Measurements from ENCODE around the gene SCAF1. TPM values are rescaled to one million over a fixed set of nuclear protein-coding genes. Genes with fewer than 3 reads are reported as not detected.
"Not testable (repeated sequence)": the region's sequence is repeated elsewhere in the genome, so short reads cannot be mapped to it uniquely, and the experiment has no call there.

SCAF1 gene
- total RNA-seq, 1 experiment from 2014 or later: 16.3 TPM

GRCh38 chr19:49631610-49632192, 10.3 kb upstream of the SCAF1 start:
- Histone ChIP-seq H3K9me3 (replicated peaks) (no peaks in the 10 kb centered on the region), H3K4me1 (peaks cover 5% of the 10 kb centered on the region), H3K36me3 (peaks cover 9% of the 10 kb centered on the region), H3K4me3 (no peak overlapping the region), H3K27me3 (no peaks in the 10 kb centered on the region), H3K27ac (no peak overlapping the region)
- DNase-seq: no peak

DNA sequence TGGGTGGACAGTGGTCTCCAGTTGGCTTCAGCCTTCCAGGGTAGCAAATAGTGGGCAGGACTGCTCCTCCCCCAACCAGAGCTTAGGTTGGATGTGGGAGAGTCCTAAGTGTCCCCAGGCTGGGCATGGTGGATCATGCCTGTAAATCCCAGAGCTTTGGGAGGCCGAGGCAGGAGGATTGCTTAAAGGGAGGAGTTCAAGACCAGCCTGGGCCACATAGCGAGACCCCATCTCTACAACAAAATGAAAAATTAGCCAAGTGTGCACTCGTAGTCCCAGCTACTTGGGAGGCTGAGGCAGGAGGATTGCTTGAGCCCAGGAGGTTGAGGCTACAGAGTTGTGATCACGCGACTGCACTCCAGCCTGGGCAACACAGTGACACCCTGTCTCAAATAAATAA, 9.4 kb upstream of the SCAF1 start:
- H3K4me3 ChIP-seq: no peak overlapping the region
- no peak for DNase-seq
- H3K27ac ChIP-seq: no peak overlapping the region
- H3K4me1 ChIP-seq: peaks cover 5% of the 10 kb centered on the region
- H3K9me3 ChIP-seq (replicated peaks): no peaks in the 10 kb centered on the region
- H3K27me3 ChIP-seq: no peaks in the 10 kb centered on the region
- H3K36me3 ChIP-seq: 0 out of 2 replicates have a peak, but pooled peaks cover 2% of the 10 kb centered on the region

DNA sequence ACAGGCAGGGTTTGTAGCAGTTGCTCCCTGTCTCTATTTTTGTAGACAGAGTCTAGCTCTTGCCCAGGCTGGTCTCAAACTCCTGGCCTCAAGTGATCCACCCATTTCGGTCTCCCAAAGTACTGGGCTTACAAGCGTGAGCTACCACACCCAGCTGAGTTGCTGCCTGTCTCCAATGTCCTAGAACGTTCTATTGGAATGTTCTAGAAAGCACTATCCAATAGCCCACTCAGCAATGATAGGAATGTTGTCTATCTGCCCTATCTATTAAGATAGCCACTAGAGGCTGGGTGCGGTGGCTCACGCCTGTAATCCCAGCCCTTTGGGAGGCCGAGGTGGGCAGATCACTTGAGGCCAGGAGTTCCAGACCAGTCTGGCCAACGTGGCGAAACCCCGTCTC, 8.7 kb upstream of the SCAF1 start:
- not testable (repeated sequence) for H3K27me3 ChIP-seq; H3K9me3 ChIP-seq (replicated peaks); DNase-seq; H3K27ac ChIP-seq; H3K4me3 ChIP-seq; H3K4me1 ChIP-seq; H3K36me3 ChIP-seq

DNA sequence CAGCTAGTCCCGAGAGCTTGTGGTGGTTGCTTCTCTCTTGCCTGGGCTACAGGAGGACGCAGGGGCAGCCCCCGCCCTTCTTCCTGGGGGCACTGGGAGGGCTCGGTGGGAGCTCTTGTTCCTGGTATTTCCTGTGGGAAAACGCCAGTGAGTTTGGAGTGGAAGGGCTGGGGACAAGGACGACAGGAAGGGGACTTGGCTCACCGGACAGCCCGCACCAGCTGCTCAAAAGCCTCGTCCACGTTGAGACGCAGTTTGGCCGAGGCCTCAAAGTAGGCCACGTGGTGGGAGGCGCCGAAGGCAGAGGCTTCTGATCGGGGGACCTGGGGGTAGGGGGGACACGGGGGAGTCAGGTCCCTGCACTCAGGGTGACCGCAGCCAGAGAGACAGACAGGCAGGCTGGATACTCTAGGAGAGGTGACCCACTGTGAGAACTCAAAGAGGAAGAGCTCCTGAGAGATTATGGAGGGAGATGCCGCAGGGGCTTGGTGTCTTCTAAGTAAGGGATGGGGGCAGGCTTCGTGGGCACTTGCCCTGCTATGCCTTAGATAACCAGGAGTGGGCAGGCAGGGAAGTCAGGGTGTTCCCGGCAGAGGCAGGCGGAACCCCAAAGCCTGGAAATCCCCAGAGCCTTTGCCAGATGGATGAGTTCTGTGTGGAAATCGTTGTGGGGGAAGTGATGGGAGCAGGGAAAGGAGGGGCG, 6.3 kb upstream of the SCAF1 start:
- no peak overlapping the region for H3K27ac ChIP-seq
- no peak overlapping the region for H3K4me3 ChIP-seq
- no peaks in the 10 kb centered on the region for H3K36me3 ChIP-seq
- DNase-seq: peak; percentile 32 to 58
- no peaks in the 10 kb centered on the region for H3K9me3 ChIP-seq (replicated peaks)
- no peaks in the 10 kb centered on the region for H3K27me3 ChIP-seq
- peaks cover 11% of the 10 kb centered on the region for H3K4me1 ChIP-seq

DNA sequence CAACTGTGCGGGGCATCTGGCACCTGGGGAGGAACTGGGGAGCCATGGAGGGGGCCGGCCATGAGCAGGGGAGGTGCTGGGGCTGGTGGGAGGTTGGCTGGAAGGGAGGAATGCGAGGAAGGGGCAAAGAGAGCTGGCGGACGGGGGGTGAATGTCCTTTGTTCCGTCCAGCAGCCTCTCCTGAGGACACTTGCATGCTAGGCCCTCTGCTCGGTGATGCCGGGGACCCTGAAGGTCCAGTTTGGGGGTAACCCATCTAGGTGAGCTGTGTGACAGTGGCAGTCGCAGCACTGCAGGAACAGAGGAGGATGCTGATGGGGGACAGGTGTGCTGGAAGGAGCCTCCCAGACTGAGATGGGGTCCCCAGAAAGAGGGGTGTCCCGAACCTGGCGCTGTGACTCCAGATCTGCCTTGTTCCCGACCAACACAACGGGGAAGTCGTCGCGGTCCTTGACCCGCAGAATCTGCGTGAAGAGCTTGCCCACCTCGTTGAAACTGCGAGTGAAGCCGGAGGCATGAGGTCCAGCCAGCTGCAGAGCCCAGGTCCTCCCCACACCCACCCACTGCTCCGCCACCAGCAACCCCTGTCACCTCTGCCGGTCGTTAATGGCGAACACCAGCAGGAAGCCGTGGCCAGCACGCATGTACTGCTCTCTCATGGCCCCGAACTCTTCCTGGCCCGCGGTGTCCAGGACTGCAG, 5.6 kb upstream of the SCAF1 start:
- H3K9me3 ChIP-seq (replicated peaks): no peaks in the 10 kb centered on the region
- H3K4me1 ChIP-seq: peaks cover 11% of the 10 kb centered on the region
- H3K36me3 ChIP-seq: no peaks in the 10 kb centered on the region
- no peak overlapping the region for H3K4me3 ChIP-seq
- H3K27ac ChIP-seq: no peak overlapping the region
- no peak for DNase-seq
- no peaks in the 10 kb centered on the region for H3K27me3 ChIP-seq

DNA sequence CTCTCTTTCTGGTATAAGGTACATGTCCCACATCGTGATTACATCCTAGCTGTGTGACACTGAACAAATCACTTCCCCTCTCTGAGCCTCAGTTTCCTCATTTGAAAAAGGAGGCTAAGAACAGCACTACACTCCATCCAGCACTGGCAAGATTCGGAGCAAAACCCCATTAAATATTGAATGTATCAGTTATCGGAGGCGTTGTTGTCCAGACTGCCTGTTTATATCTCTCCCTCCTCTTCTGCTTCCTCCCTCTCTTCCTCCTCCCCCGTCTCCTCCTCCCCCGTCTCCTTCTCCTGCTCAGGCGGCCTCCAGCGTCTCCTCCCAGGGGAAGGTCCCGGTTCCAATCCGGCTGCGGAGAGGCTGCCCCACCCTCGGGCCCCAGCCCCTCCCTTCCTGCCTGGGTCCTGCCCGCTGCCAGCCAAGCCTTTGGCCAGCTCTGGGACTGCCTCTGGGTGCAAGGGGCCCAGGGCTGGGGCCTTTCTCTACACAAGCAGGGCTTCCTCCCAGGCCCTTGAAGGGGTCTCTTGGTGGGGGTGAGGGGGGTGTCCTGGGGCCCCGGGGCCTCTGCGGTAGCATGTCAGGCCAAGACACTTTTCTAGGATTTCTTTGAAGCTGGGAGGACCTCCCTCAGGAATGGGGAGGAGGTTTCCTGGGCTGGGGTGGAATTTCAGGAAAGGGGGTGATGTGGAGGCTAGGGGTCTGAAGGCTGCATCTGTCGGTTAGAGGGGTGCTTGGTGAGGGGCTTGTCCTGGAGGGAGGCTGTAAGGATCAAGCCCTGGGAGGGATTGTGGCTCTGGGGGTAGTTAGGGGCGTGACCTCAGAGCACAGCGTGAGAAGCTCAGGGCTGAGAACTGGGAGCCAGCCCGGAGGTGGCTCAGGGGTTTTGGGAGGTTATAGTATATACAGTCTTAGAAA, 3.9 kb upstream of the SCAF1 start:
- H3K27me3 ChIP-seq: no peaks in the 10 kb centered on the region
- H3K9me3 ChIP-seq (replicated peaks): no peaks in the 10 kb centered on the region
- H3K36me3 ChIP-seq: no peaks in the 10 kb centered on the region
- H3K4me3 ChIP-seq: no peak overlapping the region
- H3K4me1 ChIP-seq: peaks cover 11% of the 10 kb centered on the region
- DNase-seq: peak; percentile 53 to 62
- H3K27ac ChIP-seq: no peak overlapping the region

DNA sequence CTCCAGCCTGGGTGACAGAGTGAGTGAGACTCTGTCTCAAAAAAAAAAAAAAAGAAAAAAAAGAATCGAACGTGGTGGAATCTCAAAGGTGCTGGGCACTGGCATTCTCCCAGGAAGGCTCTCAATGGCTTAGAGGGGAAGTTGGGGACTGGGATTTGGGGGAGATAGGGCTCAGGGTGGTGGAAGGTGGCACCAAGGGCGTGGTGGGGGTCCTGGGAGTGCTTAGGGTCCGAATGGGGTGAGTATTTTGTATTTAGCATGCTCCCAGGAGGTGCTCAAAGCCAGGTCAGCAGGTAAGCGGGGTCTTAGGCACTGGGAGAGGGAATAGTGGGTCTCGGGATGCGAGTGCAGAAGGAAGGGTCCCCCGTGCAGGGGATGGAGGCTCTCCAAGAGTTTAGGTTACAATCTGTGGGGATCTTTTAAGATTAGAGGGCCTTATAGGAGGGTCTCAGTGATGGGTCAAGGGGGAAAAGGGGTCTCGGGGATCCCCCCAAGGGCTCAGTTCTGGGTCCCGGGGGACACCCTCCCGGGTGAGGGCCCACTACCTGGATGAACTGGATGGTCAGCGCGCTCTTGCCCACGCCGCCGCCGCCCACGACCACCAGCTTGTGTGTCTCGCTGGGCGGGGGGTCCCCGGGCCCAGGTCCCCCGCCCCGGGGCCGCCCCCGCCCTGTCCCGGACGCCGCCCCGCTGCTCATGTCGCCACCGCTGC, 2.5 kb upstream of the SCAF1 start:
- Histone ChIP-seq H3K27ac (no peak overlapping the region), H3K27me3 (no peaks in the 10 kb centered on the region), H3K9me3 (replicated peaks) (no peaks in the 10 kb centered on the region), H3K4me3 (peak overlapping the region; percentile 56), H3K36me3 (no peaks in the 10 kb centered on the region), H3K4me1 (peaks cover 11% of the 10 kb centered on the region)
- DNase-seq: peak in 1 of 2 experiments; percentile 31

- Histone ChIP-seq H3K4me3 (peak within 1 kb of the TSS; percentile 83), H3K27me3 (no peaks in the 10 kb centered on the region), H3K4me1 (peaks cover 8% of the 10 kb centered on the region), H3K27ac (peak within 1 kb of the TSS; percentile 99), H3K36me3 (no peaks in the 10 kb centered on the region), H3K9me3 (replicated peaks) (no peaks in the 10 kb centered on the region)
- DNase-seq: peak; percentile 100
Observed at GRCh38 chr19:49640113-49640898, 1.7 kb upstream of the SCAF1 start, which contains the start of gene RRAS. Gene RRAS, minus strand, starts transcription at chr19:49640143. Its CDS starts 45 bp downstream, at chr19:49640098.

DNA sequence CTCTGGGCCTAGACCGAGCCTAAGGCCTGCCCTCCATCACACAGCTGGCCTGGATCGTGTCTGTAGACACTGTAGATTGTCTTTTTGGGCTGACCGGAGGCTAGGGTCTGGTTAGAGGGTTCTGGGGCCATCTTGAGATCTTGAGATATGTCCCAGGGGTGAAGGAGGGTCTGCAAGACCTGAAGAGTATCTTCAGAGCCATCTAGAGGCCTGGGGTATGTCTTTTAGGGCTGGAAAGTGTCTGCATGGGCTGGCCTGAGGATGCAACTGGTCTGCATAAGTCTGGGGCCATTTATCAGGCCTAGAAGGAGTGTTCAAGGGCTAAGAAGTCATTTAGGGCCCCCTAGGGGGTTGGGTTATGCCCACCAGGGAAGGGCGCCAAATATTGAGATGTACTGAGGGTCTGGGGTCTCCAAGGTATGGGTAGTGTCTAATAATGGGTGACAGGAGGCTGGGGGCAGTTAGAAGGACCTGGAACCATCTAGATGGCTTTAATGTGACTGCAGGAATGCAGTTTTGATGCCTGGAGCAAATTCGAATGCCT, 555 bp downstream of the SCAF1 start:
- Histone ChIP-seq H3K27ac (peak overlapping the region; percentile 99), H3K36me3 (peaks cover 5% of the 10 kb centered on the region; the same call in 1 of the 2 replicates), H3K27me3 (no peaks in the 10 kb centered on the region), H3K9me3 (replicated peaks) (no peaks in the 10 kb centered on the region), H3K4me3 (peak overlapping the region; percentile 83), H3K4me1 (peaks cover 6% of the 10 kb centered on the region; the same call in 1 of the 2 replicates)
- no peak for DNase-seq

DNA sequence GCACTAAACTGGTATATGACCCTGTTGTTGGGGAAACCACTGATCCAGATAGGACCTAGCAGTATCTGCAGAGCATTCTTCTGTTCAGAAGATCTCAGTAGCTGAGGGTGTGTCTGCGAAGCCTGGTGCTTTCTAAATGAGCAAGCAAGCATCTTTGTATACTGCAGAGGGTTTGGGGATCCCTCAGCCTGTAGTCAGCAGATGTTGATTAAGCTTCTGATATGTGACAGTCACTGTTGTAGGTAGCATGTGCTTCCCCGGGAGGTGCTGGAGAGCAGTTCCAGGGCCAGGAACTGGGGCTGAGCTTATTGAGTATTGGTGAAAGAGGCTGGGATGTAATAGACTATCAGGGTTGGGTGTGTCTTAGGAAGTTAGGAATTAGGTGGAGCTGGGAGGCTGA, 1.5 kb downstream of the SCAF1 start:
- H3K4me3 ChIP-seq: no peak overlapping the region
- peaks cover 5% of the 10 kb centered on the region; the same call in 1 of the 2 replicates for H3K36me3 ChIP-seq

GRCh38 chr19:49645592-49645991, 3.6 kb downstream of the SCAF1 start:
- Histone ChIP-seq H3K4me3 (no peak overlapping the region), H3K36me3 (peaks cover 22% of the 10 kb centered on the region), H3K27ac (no peak overlapping the region), H3K4me1 (no peaks in the 10 kb centered on the region), H3K27me3 (no peaks in the 10 kb centered on the region), H3K9me3 (replicated peaks) (no peaks in the 10 kb centered on the region)
- no peak for DNase-seq

More for the DNA sequence above, 1.5 kb downstream of the SCAF1 start:
- Histone ChIP-seq H3K27ac (no peak overlapping the region), H3K4me1 (no peaks in the 10 kb centered on the region; the same call in 1 of the 2 replicates), H3K27me3 (no peaks in the 10 kb centered on the region), H3K9me3 (replicated peaks) (no peaks in the 10 kb centered on the region)
- DNase-seq: no peak

DNA sequence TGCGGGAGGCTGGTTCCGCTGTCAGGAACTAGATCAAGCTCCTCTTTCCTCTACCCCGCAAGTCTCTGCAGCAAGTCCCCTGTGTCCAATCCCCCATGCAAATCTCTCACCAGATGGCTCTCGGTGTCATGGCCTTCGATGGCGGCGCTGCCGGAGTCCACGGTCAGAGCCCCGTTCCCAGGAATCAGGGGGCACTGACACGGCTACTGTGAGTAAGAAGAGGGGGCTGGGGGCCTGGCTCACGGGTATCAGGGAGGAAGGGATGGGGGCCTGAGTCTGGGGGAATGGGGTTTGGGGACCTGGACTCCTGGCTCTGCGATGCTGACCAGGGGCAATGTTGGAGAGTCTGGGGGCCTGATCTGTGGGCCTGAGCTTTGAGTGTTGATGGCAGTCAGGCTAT, 4.0 kb downstream of the SCAF1 start:
- H3K9me3 ChIP-seq (replicated peaks): no peaks in the 10 kb centered on the region
- H3K36me3 ChIP-seq: peaks cover 22% of the 10 kb centered on the region

DNA sequence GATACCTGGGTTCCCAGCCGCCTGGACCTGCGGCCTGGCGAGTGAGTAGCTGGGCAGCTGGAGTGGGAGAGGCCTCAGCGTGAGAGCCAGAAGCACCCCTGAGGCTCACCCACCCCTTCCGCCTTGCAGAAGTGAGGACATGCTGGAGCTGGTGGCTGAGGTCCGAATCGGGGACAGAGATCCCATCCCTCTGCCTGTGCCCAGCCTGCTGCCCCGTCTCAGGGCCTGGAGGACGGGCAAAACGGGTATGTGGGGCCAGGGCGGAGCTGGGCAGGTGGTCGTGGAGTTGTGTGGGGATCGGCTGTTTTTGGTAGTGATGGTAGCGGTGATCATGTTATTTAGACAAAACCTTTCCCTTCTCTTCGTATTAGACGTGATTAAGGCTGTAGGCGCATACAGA, 4.6 kb downstream of the SCAF1 start:
- H3K4me1 ChIP-seq: no peaks in the 10 kb centered on the region
- no peaks in the 10 kb centered on the region for H3K27me3 ChIP-seq
- no peak for DNase-seq
- H3K27ac ChIP-seq: no peak overlapping the region
- no peaks in the 10 kb centered on the region for H3K9me3 ChIP-seq (replicated peaks)
- no peak overlapping the region for H3K4me3 ChIP-seq
- H3K36me3 ChIP-seq: peaks cover 25% of the 10 kb centered on the region

More for the DNA sequence above, 4.0 kb downstream of the SCAF1 start:
- H3K4me3 ChIP-seq: no peak overlapping the region
- no peaks in the 10 kb centered on the region for H3K27me3 ChIP-seq
- no peak overlapping the region for H3K27ac ChIP-seq
- H3K4me1 ChIP-seq: no peaks in the 10 kb centered on the region
- no peak for DNase-seq
